Stimulated activated CD8-positive, alpha-beta memory T cell treated with anti-CD3 and anti-CD28 coated beads, Interleukin-4, amount 100 ng/mL, for 48 hours (primary cell): ENCODE measurements around the gene SYTL2.
A peak's percentile ranks its signal among the peaks of the same experiment; 100 is the strongest.

Experiments used
- DNase-seq: peaks from one replicate; pipeline ENCODE4 v3.0.0-alpha.2; 2020

The SYTL2 gene

GRCh38 chr11:85827748-85828639 lies 17.1 kb upstream of the SYTL2 start:
- DNase-seq, result no peak

- DNase-seq, result peak; percentile 48
Measured at GRCh38 chr11:85826116-85826855, 15.3 kb upstream of the SYTL2 start.

- no peak for DNase-seq
Measured at GRCh38 chr11:85825616-85826015, 14.7 kb upstream of the SYTL2 start.

- DNase-seq, result peak; percentile 36
Measured at GRCh38 chr11:85823816-85824215, 12.9 kb upstream of the SYTL2 start.

- no peak for DNase-seq
Measured at GRCh38 chr11:85822814-85823213, 11.9 kb upstream of the SYTL2 start.

- no peak for DNase-seq
Measured at GRCh38 chr11:85821636-85822035, 10.7 kb upstream of the SYTL2 start.

- no peak for DNase-seq
Measured at GRCh38 chr11:85819441-85819840, 8.5 kb upstream of the SYTL2 start.

- DNase-seq, result no peak
Measured at GRCh38 chr11:85815186-85815931, 4.4 kb upstream of the SYTL2 start.

GRCh38 chr11:85813721-85814120 lies 2.8 kb upstream of the SYTL2 start:
- no peak for DNase-seq

GRCh38 chr11:85811624-85812023 lies 683 bp upstream of the SYTL2 start:
- DNase-seq, result no peak

- DNase-seq, result no peak
Measured at GRCh38 chr11:85810521-85810870, 445 bp downstream of the SYTL2 start.

- peak; percentile 45 for DNase-seq
Measured at GRCh38 chr11:85809863-85810262, 1.1 kb downstream of the SYTL2 start.

GRCh38 chr11:85809191-85809590 lies 1.8 kb downstream of the SYTL2 start:
- no peak for DNase-seq

GRCh38 chr11:85806876-85807275 lies 4.1 kb downstream of the SYTL2 start:
- no peak for DNase-seq

- DNase-seq, result no peak
Measured at GRCh38 chr11:85806016-85806415, 4.9 kb downstream of the SYTL2 start.

- no peak for DNase-seq
Measured at GRCh38 chr11:85805387-85805786, 5.6 kb downstream of the SYTL2 start.

- no peak for DNase-seq
Measured at GRCh38 chr11:85803920-85804319, 7.0 kb downstream of the SYTL2 start.

GRCh38 chr11:85803303-85803702 lies 7.6 kb downstream of the SYTL2 start:
- no peak for DNase-seq

- DNase-seq, result no peak
Measured at GRCh38 chr11:85801527-85801926, 9.4 kb downstream of the SYTL2 start.

GRCh38 chr11:85800595-85801342 lies 10.2 kb downstream of the SYTL2 start:
- DNase-seq, result no peak

- no peak for DNase-seq
Measured at GRCh38 chr11:85799142-85799541, 11.8 kb downstream of the SYTL2 start.

GRCh38 chr11:85798361-85798760 lies 12.6 kb downstream of the SYTL2 start:
- DNase-seq, result no peak
